Measurements from ENCODE around the gene CACNA1S. TPM values are rescaled to one million over a fixed set of nuclear protein-coding genes. Genes with fewer than 3 reads are reported as not detected.

Gene CACNA1S
- total and polyA plus RNA-seq, 2 donors, result 0.05 to 0.09 TPM

GRCh38 chr1:201013991-201014815 lies 98.0 kb downstream of the CACNA1S start:
- Histone ChIP-seq H3K36me3 (ENCODE audit: control insufficient read depth in 2 of 2, insufficient read depth in 2 of 2, low read length in 1 of 2) (peaks cover under 1 to 2% of the 10 kb centered on the region in 2 donors), H3K27ac (ENCODE audit: low read depth in 1 of 2, low read length in 1 of 2) (no peak overlapping the region), H3K27me3 (ENCODE audit: control insufficient read depth in 2 of 2, insufficient read depth in 1 of 2, low read length in 1 of 2) (no peaks in the 10 kb centered on the region), H3K4me1 (ENCODE audit: control insufficient read depth in 2 of 2, insufficient read depth in 2 of 2, low read length in 2 of 2) (peaks cover 20 to 45% of the 10 kb centered on the region in 2 donors), H3K9me3 (ENCODE audit: control insufficient read depth in 2 of 2, insufficient read depth in 1 of 2, low read length in 1 of 2) (no peaks in the 10 kb centered on the region), H3K4me3 (ENCODE audit: low read length in 2 of 2) (no peak overlapping the region)
- WGBS, result 95% methylated on average over 33 of the region's 33 CpGs
- no peak for DNase-seq (ENCODE audit: low read depth in 6 of 9, low spot score in 9 of 9)

- H3K27me3 ChIP-seq (ENCODE audit: control insufficient read depth in 2 of 2, insufficient read depth in 1 of 2, low read length in 1 of 2), result no peaks in the 10 kb centered on the region
- no peak for DNase-seq (ENCODE audit: low read depth in 6 of 9, low spot score in 9 of 9)
- 66% methylated on average over 4 of the region's 4 CpGs for WGBS
These were observed 99.2 kb downstream of the CACNA1S start for GRCh38 chr1:201013031-201013485.

DNA sequence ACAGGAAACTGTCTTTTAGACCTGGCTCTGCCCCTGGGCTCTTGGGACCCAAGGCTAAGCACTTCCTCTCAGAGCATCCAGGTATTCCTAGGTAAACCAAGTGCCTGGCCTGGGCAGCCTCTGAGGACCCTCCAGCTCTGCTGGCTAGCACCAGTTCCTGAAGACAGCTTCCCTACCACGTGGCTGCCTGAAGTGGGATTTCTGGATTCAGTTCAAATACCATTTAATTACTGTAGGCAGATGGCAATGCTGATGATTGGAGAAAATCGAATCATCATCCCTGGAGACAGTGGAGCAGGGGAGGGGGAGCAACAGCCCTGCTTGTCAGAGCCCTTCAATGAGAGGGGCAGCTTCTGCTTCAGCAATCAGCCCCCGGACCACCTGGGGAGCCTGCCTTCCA lies 100.6 kb downstream of the CACNA1S start:
- WGBS, result 97% methylated on average over 3 of the region's 3 CpGs
- DNase-seq (ENCODE audit: low read depth in 6 of 9, low spot score in 9 of 9), result no peak

More at GRCh38 chr1:201013031-201013485, 99.2 kb downstream of the CACNA1S start:
- Histone ChIP-seq H3K9me3 (ENCODE audit: control insufficient read depth in 2 of 2, insufficient read depth in 1 of 2, low read length in 1 of 2) (no peaks in the 10 kb centered on the region), H3K4me1 (ENCODE audit: control insufficient read depth in 2 of 2, insufficient read depth in 2 of 2, low read length in 2 of 2) (peaks cover 12 to 33% of the 10 kb centered on the region in 2 donors), H3K27ac (ENCODE audit: low read depth in 1 of 2, low read length in 1 of 2) (no peak overlapping the region), H3K4me3 (ENCODE audit: low read length in 2 of 2) (no peak overlapping the region), H3K36me3 (ENCODE audit: control insufficient read depth in 2 of 2, insufficient read depth in 2 of 2, low read length in 1 of 2) (peaks cover 5 to 8% of the 10 kb centered on the region in 2 donors)

DNA sequence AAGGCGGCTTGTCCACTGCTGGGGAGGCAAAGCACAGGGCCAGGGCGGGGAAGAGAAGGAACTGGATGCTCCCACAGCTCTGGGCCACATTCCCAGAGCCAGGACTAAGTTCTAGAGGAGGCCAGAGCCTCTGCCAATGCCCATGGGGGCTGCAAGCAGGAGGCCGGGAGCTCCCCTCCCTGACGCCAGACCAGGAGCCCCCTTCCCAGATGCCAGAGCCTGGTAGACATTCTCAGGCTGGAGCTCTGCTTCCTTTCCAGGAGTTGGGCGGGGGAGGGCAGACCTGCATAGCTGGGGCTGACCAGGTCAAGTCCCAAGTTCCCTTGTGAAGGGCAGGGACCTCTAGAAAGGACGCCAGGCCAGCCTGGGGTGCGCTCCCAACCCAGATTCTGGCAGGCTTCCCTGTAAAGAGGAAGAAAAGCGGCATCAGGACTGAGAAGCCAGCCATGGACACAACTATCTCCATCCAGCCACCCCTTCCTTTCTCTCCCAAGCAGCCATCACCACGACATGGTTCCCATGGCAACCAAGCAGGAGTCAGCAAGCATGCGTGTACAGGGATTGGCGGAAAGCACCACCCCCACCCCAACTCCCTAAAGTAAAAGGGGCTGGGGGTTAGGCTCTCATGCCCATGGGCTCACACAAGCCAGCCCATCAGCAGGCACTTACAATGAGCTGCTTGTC lies 102.1 kb downstream of the CACNA1S start:
- 94% methylated on average over 11 of the region's 11 CpGs for WGBS
- Histone ChIP-seq H3K4me3 (ENCODE audit: low read length in 2 of 2) (no peak overlapping the region), H3K27ac (ENCODE audit: low read depth in 1 of 2, low read length in 1 of 2) (no peak overlapping the region), H3K4me1 (ENCODE audit: control insufficient read depth in 2 of 2, insufficient read depth in 2 of 2, low read length in 2 of 2) (peaks cover 0 to 4% of the 10 kb centered on the region in 2 donors), H3K9me3 (ENCODE audit: control insufficient read depth in 2 of 2, insufficient read depth in 1 of 2, low read length in 1 of 2) (no peaks in the 10 kb centered on the region), H3K27me3 (ENCODE audit: control insufficient read depth in 2 of 2, insufficient read depth in 1 of 2, low read length in 1 of 2) (no peaks in the 10 kb centered on the region), H3K36me3 (ENCODE audit: control insufficient read depth in 2 of 2, insufficient read depth in 2 of 2, low read length in 1 of 2) (peaks cover 17 to 22% of the 10 kb centered on the region in 2 donors)
- no peak for DNase-seq (ENCODE audit: low read depth in 6 of 9, low spot score in 9 of 9)

More for the DNA sequence above, 100.6 kb downstream of the CACNA1S start:
- Histone ChIP-seq H3K27ac (ENCODE audit: low read depth in 1 of 2, low read length in 1 of 2) (no peak overlapping the region), H3K9me3 (ENCODE audit: control insufficient read depth in 2 of 2, insufficient read depth in 1 of 2, low read length in 1 of 2) (no peaks in the 10 kb centered on the region), H3K4me1 (ENCODE audit: control insufficient read depth in 2 of 2, insufficient read depth in 2 of 2, low read length in 2 of 2) (peaks cover 4 to 19% of the 10 kb centered on the region in 2 donors), H3K27me3 (ENCODE audit: control insufficient read depth in 2 of 2, insufficient read depth in 1 of 2, low read length in 1 of 2) (no peaks in the 10 kb centered on the region), H3K36me3 (ENCODE audit: control insufficient read depth in 2 of 2, insufficient read depth in 2 of 2, low read length in 1 of 2) (peaks cover 5 to 8% of the 10 kb centered on the region in 2 donors), H3K4me3 (ENCODE audit: low read length in 2 of 2) (no peak overlapping the region)

GRCh38 chr1:201008666-201009360 lies 103.4 kb downstream of the CACNA1S start:
- peaks cover 30 to 35% of the 10 kb centered on the region in 2 donors for H3K36me3 ChIP-seq (ENCODE audit: control insufficient read depth in 2 of 2, insufficient read depth in 2 of 2, low read length in 1 of 2)
- no peaks in the 10 kb centered on the region for H3K9me3 ChIP-seq (ENCODE audit: control insufficient read depth in 2 of 2, insufficient read depth in 1 of 2, low read length in 1 of 2)
- no peak overlapping the region for H3K4me3 ChIP-seq (ENCODE audit: low read length in 2 of 2)
- DNase-seq (ENCODE audit: low read depth in 6 of 9, low spot score in 9 of 9), result no peak
- no peaks in the 10 kb centered on the region for H3K27me3 ChIP-seq (ENCODE audit: control insufficient read depth in 2 of 2, insufficient read depth in 1 of 2, low read length in 1 of 2)
- WGBS, result 94% methylated on average over 22 of the region's 22 CpGs
- peaks cover 0 to 1% of the 10 kb centered on the region in 2 donors for H3K4me1 ChIP-seq (ENCODE audit: control insufficient read depth in 2 of 2, insufficient read depth in 2 of 2, low read length in 2 of 2)
- H3K27ac ChIP-seq (ENCODE audit: low read depth in 1 of 2, low read length in 1 of 2), result no peak overlapping the region

- no peak overlapping the region for H3K4me3 ChIP-seq (ENCODE audit: low read length in 2 of 2)
- H3K4me1 ChIP-seq (ENCODE audit: control insufficient read depth in 2 of 2, insufficient read depth in 2 of 2, low read length in 2 of 2), result no peaks in the 10 kb centered on the region
- 91% methylated on average over 5 of the region's 5 CpGs for WGBS
- H3K36me3 ChIP-seq (ENCODE audit: control insufficient read depth in 2 of 2, insufficient read depth in 2 of 2, low read length in 1 of 2), result peaks cover 39 to 48% of the 10 kb centered on the region in 2 donors
- DNase-seq (ENCODE audit: low read depth in 6 of 9, low spot score in 9 of 9), result no peak
- H3K27ac ChIP-seq (ENCODE audit: low read depth in 1 of 2, low read length in 1 of 2), result no peak overlapping the region
- H3K9me3 ChIP-seq (ENCODE audit: control insufficient read depth in 2 of 2, insufficient read depth in 1 of 2, low read length in 1 of 2), result no peaks in the 10 kb centered on the region
- no peaks in the 10 kb centered on the region for H3K27me3 ChIP-seq (ENCODE audit: control insufficient read depth in 2 of 2, insufficient read depth in 1 of 2, low read length in 1 of 2)
These were observed 104.7 kb downstream of the CACNA1S start for GRCh38 chr1:201007481-201007880.

DNA sequence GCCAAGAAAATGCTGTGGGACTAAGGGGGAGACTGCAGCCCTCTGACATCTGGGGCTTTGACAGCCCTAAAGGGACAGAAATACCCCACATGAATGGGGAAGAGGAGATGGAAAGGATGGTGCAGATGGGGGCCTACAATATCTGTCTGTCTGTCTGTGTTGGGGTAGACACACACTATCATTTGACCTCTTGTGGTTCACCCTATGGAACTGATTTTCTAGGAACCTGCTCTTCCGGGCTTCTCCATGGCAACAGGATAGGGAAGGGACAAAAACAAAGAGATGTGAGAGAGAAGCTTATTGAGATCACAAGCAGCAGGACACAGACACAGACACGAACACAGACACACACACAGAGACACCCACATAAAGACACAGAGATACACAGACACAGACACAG lies 105.8 kb downstream of the CACNA1S start:
- peaks cover 44 to 56% of the 10 kb centered on the region in 2 donors for H3K36me3 ChIP-seq (ENCODE audit: control insufficient read depth in 2 of 2, insufficient read depth in 2 of 2, low read length in 1 of 2)
- no peak overlapping the region for H3K27ac ChIP-seq (ENCODE audit: low read depth in 1 of 2, low read length in 1 of 2)
- WGBS, result 88% methylated on average over 2 of the region's 2 CpGs
- no peaks in the 10 kb centered on the region for H3K4me1 ChIP-seq (ENCODE audit: control insufficient read depth in 2 of 2, insufficient read depth in 2 of 2, low read length in 2 of 2)
- no peak for DNase-seq (ENCODE audit: low read depth in 6 of 9, low spot score in 9 of 9)
- peaks cover 0 to 1% of the 10 kb centered on the region in 2 donors for H3K9me3 ChIP-seq (ENCODE audit: control insufficient read depth in 2 of 2, insufficient read depth in 1 of 2, low read length in 1 of 2)
- H3K27me3 ChIP-seq (ENCODE audit: control insufficient read depth in 2 of 2, insufficient read depth in 1 of 2, low read length in 1 of 2), result no peaks in the 10 kb centered on the region
- no peak overlapping the region for H3K4me3 ChIP-seq (ENCODE audit: low read length in 2 of 2)

GRCh38 chr1:201004732-201005131 lies 107.5 kb downstream of the CACNA1S start:
- Histone ChIP-seq H3K36me3 (ENCODE audit: control insufficient read depth in 2 of 2, insufficient read depth in 2 of 2, low read length in 1 of 2) (peaks cover 54 to 67% of the 10 kb centered on the region in 2 donors), H3K27me3 (ENCODE audit: control insufficient read depth in 2 of 2, insufficient read depth in 1 of 2, low read length in 1 of 2) (no peaks in the 10 kb centered on the region), H3K27ac (ENCODE audit: low read depth in 1 of 2, low read length in 1 of 2) (no peak overlapping the region), H3K4me1 (ENCODE audit: control insufficient read depth in 2 of 2, insufficient read depth in 2 of 2, low read length in 2 of 2) (no peaks in the 10 kb centered on the region), H3K4me3 (ENCODE audit: low read length in 2 of 2) (no peak overlapping the region), H3K9me3 (ENCODE audit: control insufficient read depth in 2 of 2, insufficient read depth in 1 of 2, low read length in 1 of 2) (peaks cover 0 to 1% of the 10 kb centered on the region in 2 donors)
- DNase-seq (ENCODE audit: low read depth in 6 of 9, low spot score in 9 of 9), result no peak
- WGBS, result 97% methylated on average over 14 of the region's 14 CpGs
